Muscle layer of duodenum (tissue), 2 donors: ENCODE data around the gene EEIG1.
"Not testable (repeated sequence)": the region's sequence is repeated elsewhere in the genome, so short reads cannot be mapped to it uniquely, and the experiment has no call there.

Experiments
- H3K27ac ChIP-seq: one replicate; pipeline ENCODE4 v1.7.0; 2013; ENCODE audit warnings: mild to moderate bottlenecking, low read length
- H3K27me3 ChIP-seq: one replicate; pipeline ENCODE4 v1.7.0; 2013; ENCODE audit warnings: low read depth, mild to moderate bottlenecking, control low read depth, low read length
- H3K36me3 ChIP-seq, 2 donors: one replicate each; pipeline ENCODE4 v1.7.0; 2013; ENCODE audit warnings: low read length in 2 of 2, control low read depth in 1 of 2, mild to moderate bottlenecking in 1 of 2; ENCODE audit not compliant: insufficient read depth in 2 of 2, control insufficient read depth in 1 of 2
- H3K4me1 ChIP-seq, 2 donors: one replicate each; pipeline ENCODE4 v1.7.0; 2013; ENCODE audit warnings: low read length in 2 of 2, mild to moderate bottlenecking in 2 of 2, control low read depth in 1 of 2, moderate library complexity in 1 of 2; ENCODE audit not compliant: insufficient read depth in 2 of 2, control insufficient read depth in 1 of 2
- H3K4me3 ChIP-seq, 2 donors: one replicate each; pipeline ENCODE4 v1.7.0; 2013; ENCODE audit warnings: low read length in 2 of 2, low read depth in 1 of 2, mild to moderate bottlenecking in 1 of 2
- H3K9me3 ChIP-seq, 2 donors: one replicate each; pipeline ENCODE4 v1.7.0; 2013; ENCODE audit warnings: low read length in 2 of 2, control low read depth in 1 of 2, mild to moderate bottlenecking in 1 of 2; ENCODE audit not compliant: control insufficient read depth in 1 of 2
- donor health status: healthy.

The EEIG1 gene

DNA sequence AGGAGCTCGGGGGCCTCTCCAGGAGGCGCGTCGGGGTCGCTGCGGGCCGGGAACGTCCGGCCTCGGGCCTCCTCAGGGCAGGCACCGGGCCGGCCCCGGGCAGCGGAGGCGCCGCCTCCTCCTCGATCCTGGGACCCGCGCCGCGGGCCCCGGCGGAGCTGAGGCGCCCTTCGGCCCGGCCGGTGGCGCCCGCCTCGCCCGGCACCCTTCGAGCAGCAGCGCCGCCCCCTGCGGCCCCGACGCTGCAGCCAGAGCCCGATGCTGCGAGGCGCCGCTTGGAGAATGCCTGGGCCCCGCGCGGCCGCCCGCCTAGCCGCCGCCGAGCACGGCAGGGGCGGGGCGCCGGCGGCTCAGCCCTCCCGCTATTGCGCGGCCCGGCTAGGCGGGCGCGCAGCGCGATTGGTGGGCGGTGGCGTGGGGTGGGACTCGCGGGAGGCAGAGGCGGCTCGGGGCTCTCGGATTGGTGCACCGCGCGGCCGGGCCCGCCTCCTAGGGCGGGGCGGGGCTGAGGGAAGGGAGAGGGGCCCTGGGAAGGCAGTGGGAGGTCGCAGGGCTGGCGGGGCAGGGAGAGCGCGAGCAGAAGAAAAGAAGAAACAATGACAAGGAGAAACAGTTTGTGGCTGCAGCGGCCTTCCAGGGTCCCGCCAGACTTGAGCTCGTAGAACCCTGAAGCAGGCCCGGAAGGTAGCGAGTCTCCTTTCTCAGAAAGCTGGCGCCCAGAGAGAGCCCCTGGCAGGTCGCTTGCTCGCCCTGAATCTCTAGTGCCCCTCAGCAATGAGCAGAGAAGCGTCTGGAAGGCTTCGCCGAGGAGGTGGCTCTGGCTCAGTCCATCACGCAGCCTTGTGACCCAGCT lies at the start of gene EEIG1:
EEIG1 (minus strand) TSS at position 284 of the 853 bp plus-strand sequence. CDS start 852 bp downstream, outside the sequence.
- Histone ChIP-seq H3K4me3 (peak within 1 kb of the TSS; percentile 73 to 95), H3K36me3 (no peaks in the 10 kb centered on the region), H3K9me3 (no peaks in the 10 kb centered on the region), H3K27me3 (no peaks in the 10 kb centered on the region), H3K4me1 (peaks cover 18 to 47% of the 10 kb centered on the region in 2 donors), H3K27ac (peak within 1 kb of the TSS; percentile 91)

DNA sequence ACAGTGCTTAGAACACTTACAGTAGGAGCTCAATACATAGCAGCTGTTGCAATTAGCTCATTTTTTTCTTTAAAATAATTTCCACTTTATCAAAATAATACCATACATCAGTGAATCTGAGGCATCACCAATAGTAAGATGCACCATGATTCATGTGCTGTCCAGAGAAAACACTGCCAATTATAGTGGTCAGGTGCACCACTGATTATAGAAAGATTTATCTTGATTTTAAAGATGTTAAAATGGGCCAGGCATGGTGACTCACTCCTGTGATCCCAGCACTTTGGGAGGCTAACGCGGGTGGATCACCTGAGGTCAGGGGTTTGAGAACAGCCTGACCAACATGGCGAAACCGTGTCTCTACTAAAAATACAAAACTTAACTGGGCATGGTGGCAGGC lies 46.9 kb upstream of the EEIG1 start:
- Histone ChIP-seq H3K9me3 (no peaks in the 10 kb centered on the region), H3K4me3 (no peak overlapping the region), H3K27ac (no peak overlapping the region), H3K27me3 (no peaks in the 10 kb centered on the region), H3K4me1 (no peaks in the 10 kb centered on the region), H3K36me3 (no peaks in the 10 kb centered on the region)

DNA sequence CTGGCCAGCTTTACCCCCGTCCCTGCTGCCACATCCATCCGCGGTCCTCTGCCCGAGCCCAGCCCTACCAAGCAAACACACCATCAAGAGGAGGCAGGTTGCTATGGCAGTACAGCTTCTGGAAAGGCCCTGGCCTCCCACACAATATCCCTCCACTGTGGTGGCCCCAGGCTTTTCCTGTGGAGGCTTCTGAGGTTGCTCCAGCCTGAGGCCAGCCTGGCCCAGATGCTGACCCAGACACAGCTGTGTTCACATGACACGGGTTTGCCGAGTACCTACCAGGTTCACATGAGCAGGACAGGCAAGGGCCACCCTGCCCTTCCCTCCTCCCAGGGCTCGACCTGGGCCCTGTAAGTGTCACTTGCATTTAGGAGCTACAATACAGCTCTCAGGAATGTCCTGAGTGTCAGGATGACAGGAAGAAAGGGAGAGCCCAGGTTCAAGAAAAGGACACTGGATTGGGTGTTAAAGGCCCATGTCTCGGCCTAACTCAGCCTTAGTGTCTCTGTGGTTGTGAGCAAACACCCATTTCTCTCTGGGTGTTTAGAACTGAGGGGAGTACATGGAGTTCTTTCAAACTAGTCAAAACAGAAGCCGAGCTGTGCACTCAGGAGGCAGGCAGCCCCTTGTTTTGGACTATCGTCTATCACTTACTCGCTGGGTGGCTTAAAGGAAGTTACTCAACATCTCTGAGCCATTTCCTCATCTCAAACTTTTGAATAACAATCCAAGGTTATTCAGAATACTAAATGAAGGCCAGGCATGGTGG lies 46.2 kb upstream of the EEIG1 start:
- no peak overlapping the region for H3K4me3 ChIP-seq
- no peaks in the 10 kb centered on the region for H3K9me3 ChIP-seq
- no peaks in the 10 kb centered on the region for H3K36me3 ChIP-seq
- H3K4me1 ChIP-seq: no peaks in the 10 kb centered on the region
- no peaks in the 10 kb centered on the region for H3K27me3 ChIP-seq
- peak overlapping the region; percentile 51 for H3K27ac ChIP-seq

DNA sequence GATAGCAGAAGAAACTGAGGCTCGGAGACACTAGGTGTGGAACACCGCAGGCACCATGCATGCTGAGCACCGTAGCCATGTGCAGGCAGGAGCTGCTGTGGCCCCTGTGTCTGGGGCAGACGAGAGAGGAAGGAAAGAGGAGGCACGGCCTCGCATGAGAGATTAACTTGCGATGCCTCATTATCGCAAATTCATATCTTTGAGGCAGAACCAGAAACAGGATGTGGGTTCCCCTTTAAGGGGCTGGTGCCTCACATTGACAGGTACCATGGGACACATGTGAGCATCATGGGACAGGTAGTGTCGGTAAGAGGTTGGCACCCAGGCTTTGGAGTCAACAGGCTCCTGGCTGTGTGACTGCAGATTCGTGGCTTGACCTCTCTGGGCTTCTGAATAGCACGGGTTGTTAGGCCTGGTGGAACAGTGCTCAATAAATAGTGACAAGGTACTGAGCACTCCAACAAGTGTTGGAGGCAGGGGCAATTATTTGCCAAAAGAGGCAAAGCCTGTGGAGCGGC lies 45.5 kb upstream of the EEIG1 start:
- no peaks in the 10 kb centered on the region for H3K36me3 ChIP-seq
- H3K27me3 ChIP-seq: no peaks in the 10 kb centered on the region
- no peak overlapping the region for H3K27ac ChIP-seq
- no peaks in the 10 kb centered on the region for H3K9me3 ChIP-seq
- no peak overlapping the region for H3K4me3 ChIP-seq
- no peaks in the 10 kb centered on the region for H3K4me1 ChIP-seq

DNA sequence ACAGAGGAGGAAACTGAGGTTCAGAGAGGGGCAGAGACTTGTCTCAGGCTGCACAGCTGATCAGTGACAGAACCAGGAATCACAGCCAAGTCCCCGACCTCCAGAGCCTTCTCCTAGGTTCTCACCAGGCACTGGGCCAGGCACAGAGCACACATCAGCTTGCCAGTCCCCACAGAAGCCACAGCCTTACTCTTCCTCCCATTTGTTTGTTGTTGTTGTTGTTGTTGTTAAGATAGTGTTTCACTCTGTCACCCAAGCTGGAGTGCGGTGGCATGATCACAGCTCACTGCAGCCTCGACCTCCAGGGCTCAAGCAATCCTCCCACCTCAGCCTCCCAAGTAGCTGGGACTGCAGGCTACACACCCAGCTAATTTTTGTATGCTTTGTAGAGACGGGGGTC lies 44.9 kb upstream of the EEIG1 start:
- Histone ChIP-seq H3K9me3 (no peaks in the 10 kb centered on the region), H3K27ac (no peak overlapping the region), H3K4me1 (no peaks in the 10 kb centered on the region), H3K27me3 (no peaks in the 10 kb centered on the region), H3K4me3 (no peak overlapping the region), H3K36me3 (no peaks in the 10 kb centered on the region)

DNA sequence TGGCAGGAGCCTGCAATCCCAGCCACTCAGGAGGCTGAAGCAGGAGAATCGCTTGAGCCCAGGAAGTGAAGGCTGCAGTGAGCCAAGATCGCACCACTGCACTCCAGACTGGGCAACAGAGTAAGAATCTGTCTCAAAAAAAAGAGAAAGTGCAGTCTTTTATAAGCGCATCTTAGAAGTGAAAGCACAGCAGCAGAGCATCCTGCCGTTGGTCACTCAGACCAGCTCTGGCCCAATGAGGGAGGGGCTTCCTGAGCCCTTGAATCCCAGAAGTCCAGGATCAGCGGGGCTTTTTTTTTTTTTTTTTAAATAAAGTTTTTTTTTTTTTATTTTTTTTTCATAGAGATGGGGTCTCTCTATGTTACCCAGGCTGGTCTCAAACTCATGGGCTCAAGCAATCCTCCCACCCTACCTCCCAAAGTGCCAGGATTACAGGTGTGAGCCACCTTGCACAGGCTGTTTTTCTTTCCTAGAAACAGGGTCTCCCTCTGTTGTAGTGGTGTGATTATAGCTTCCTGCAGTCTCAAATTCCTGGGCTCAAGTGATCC lies 44.0 kb upstream of the EEIG1 start:
- H3K4me3 ChIP-seq: no peak overlapping the region
- no peaks in the 10 kb centered on the region for H3K27me3 ChIP-seq
- H3K36me3 ChIP-seq: no peaks in the 10 kb centered on the region
- no peak overlapping the region for H3K27ac ChIP-seq
- no peaks in the 10 kb centered on the region for H3K9me3 ChIP-seq
- H3K4me1 ChIP-seq: no peaks in the 10 kb centered on the region

DNA sequence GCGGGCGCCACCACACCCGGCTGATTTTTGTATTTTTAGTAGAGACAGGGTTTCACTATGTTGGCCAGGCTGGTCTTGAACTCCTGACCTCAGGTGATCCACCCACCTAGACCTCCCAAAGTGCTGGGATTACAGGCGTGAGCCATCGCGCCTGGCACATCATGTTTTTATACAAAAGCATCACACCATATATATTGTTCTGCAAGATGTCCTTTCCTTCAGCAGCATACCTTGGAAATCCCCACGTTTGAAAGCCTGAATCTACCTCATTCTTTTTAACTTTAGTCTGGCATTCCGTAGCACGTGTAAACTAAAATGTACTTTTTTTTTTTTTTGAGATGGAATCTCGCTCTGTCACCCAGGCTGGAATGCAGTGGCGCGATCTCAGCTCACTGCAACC lies 42.9 kb upstream of the EEIG1 start:
- H3K4me1 ChIP-seq, H3K9me3 ChIP-seq, H3K27me3 ChIP-seq, H3K36me3 ChIP-seq, H3K4me3 ChIP-seq, H3K27ac ChIP-seq: not testable (repeated sequence)

DNA sequence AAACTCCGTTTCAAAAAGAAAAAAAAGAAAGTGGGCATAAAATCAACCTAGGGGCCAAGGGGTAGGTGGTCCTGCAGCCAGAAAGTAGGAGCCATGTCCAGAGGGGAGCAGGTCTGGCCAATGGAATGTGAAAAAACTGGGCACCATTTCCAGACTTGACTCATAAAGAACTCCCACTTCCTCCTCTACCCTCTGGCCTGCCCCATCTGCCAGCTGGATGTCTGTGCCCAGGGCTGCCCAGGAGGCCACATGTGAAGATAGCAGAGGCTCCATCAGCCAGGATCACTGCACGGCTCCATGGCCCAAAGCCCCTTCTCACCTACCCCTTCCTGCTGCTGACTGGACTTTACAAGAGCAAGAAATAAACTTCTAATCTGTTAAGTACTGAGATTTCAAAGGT lies 42.1 kb upstream of the EEIG1 start:
- no peaks in the 10 kb centered on the region for H3K9me3 ChIP-seq
- H3K4me3 ChIP-seq: no peak overlapping the region

DNA sequence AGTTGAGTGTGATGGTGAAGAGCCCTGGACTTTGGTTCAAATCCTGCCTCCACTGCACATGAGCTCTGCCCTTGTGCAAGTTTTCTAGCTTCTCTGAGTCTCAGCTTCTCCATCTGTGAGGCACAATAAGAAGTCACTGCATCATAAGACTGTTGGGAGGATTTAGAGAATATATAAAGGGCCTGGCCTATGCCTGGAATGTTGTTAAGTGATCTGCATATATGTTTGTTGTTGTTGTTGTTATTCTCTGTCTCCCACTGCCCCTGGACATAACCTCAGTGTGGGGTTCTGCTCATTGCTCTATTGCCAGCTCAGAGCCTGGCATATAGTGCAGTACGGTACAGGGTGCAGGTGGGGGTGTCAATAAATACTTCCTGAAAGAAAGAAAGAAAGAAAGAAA lies 40.3 kb upstream of the EEIG1 start:
- Histone ChIP-seq H3K27ac (no peak overlapping the region), H3K4me3 (no peak overlapping the region), H3K36me3 (no peaks in the 10 kb centered on the region), H3K9me3 (no peaks in the 10 kb centered on the region), H3K4me1 (no peaks in the 10 kb centered on the region), H3K27me3 (no peaks in the 10 kb centered on the region)

More for the DNA sequence above, 42.1 kb upstream of the EEIG1 start:
- no peaks in the 10 kb centered on the region for H3K27me3 ChIP-seq
- no peaks in the 10 kb centered on the region for H3K4me1 ChIP-seq
- H3K27ac ChIP-seq: no peak overlapping the region
- H3K36me3 ChIP-seq: no peaks in the 10 kb centered on the region

DNA sequence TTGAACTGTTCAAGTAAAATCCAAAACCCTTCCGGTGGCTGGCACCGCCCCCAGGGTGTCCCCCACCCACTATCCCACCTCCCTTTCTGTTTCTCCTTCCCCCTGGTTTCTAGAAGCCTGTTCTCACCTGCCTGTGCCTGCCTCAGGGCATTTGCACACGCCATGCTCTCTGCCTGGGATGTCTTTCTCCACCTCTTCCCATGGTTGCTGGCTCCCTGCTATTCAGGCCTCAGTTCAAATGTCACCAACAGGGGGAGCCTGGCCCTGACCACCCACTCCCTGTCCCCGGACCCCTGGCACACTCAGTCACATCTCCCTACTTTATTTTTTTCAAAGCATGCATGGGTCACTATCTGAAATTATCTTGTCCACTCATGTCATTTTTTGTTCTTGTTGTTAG lies 39.9 kb upstream of the EEIG1 start:
- H3K9me3 ChIP-seq: no peaks in the 10 kb centered on the region
- no peaks in the 10 kb centered on the region for H3K4me1 ChIP-seq
- H3K36me3 ChIP-seq: no peaks in the 10 kb centered on the region
- no peaks in the 10 kb centered on the region for H3K27me3 ChIP-seq
- H3K4me3 ChIP-seq: no peak overlapping the region
- H3K27ac ChIP-seq: no peak overlapping the region

DNA sequence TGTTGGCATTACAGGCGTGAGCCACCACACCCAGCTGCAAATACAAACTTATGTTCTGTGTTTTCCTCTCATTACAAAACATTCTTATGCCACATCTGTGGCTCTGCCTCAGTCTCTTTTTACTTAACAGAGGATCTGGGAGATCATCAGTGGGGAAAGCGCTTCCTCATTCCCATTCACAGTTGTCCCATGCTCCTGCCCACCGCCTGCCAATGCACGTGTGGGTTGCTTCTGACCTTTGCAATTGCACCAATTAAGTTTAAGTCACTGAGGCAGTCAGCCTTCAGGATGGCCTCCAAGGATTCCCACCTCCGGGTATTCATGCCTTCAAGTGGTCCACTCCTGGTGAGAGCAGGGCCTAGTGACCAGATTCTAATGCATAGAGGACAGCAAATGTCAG lies 34.9 kb upstream of the EEIG1 start:
- Histone ChIP-seq H3K27me3 (no peaks in the 10 kb centered on the region), H3K4me3 (no peak overlapping the region), H3K27ac (no peak overlapping the region), H3K9me3 (no peaks in the 10 kb centered on the region), H3K36me3 (no peaks in the 10 kb centered on the region), H3K4me1 (no peaks in the 10 kb centered on the region)
